ENCODE data around the gene CASS4.

The CASS4 gene

GRCh38 chr20:56424931-56425330 lies 12.9 kb downstream of the CASS4 start:
- DNase-seq = no peak

- DNase-seq = no peak
These were observed 14.0 kb downstream of the CASS4 start for GRCh38 chr20:56426026-56426425.

- no peak for DNase-seq
These were observed 14.9 kb downstream of the CASS4 start for GRCh38 chr20:56426926-56427325.

- DNase-seq = no peak
These were observed 15.7 kb downstream of the CASS4 start for GRCh38 chr20:56427797-56428196.

GRCh38 chr20:56428410-56428809 lies 16.4 kb downstream of the CASS4 start:
- no peak for DNase-seq

GRCh38 chr20:56428881-56429280 lies 16.8 kb downstream of the CASS4 start:
- no peak for DNase-seq

GRCh38 chr20:56429502-56429901 lies 17.4 kb downstream of the CASS4 start:
- DNase-seq = peak; percentile 68

- DNase-seq = no peak
These were observed 17.9 kb downstream of the CASS4 start for GRCh38 chr20:56429941-56430340.

- no peak for DNase-seq
These were observed 18.4 kb downstream of the CASS4 start for GRCh38 chr20:56430461-56430860.

- DNase-seq = no peak
These were observed 18.9 kb downstream of the CASS4 start for GRCh38 chr20:56430957-56431356.

- DNase-seq = no peak
These were observed 19.4 kb downstream of the CASS4 start for GRCh38 chr20:56431471-56431870.

- no peak for DNase-seq
These were observed 21.3 kb downstream of the CASS4 start for GRCh38 chr20:56433221-56433879.

- peak; percentile 70 for DNase-seq
These were observed 21.8 kb downstream of the CASS4 start for GRCh38 chr20:56433880-56434255.

- no peak for DNase-seq
These were observed 25.3 kb downstream of the CASS4 start for GRCh38 chr20:56437196-56437960.

GRCh38 chr20:56438284-56438683 lies 26.2 kb downstream of the CASS4 start:
- DNase-seq = no peak

- DNase-seq = peak; percentile 100
These were observed 27.8 kb downstream of the CASS4 start for GRCh38 chr20:56439771-56440291.

- DNase-seq = peak; percentile 41
These were observed 28.4 kb downstream of the CASS4 start for GRCh38 chr20:56440346-56441007.

GRCh38 chr20:56442389-56443365 lies 30.6 kb downstream of the CASS4 start:
- DNase-seq = no peak

GRCh38 chr20:56443654-56444540 lies 31.8 kb downstream of the CASS4 start:
- DNase-seq = no peak

- no peak for DNase-seq
These were observed 33.1 kb downstream of the CASS4 start for GRCh38 chr20:56445130-56445529.

- no peak for DNase-seq
These were observed 33.5 kb downstream of the CASS4 start for GRCh38 chr20:56445540-56445939.
